ENCODE measurements around the gene FABP7. TPM values are rescaled to one million over a fixed set of nuclear protein-coding genes. Genes with fewer than 3 reads are reported as not detected.

FABP7 gene
- total and polyA plus RNA-seq, 2 experiments from 2014 or later = 6.6 to 15.7 TPM

DNA sequence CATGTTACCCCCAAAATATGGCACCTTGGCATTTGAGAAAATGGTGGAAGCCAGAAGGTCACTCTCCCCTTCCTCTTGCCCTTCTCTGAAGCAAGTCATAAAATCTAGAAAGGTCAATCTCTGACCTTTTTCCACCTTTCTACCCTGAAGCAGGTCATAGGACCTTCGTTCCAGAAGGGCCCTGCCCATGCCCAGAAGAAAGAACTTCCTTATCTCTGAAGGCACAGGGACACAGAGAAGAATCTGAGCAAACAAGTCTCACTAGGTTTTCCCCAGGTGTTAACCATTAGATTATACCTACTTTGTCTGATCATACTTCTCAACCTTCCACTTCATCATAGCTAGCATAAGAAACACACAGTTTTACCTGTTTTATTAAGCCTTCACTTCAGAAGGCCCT is 52.0 kb downstream of the FABP7 start:
- Histone ChIP-seq H2AFZ (no peak overlapping the region), H3K4me2 (no peak overlapping the region), H3K27me3 (ENCODE audit: insufficient read depth) (no peaks in the 10 kb centered on the region), H3K4me3 (no peak overlapping the region), H3K27ac (ENCODE audit: low read depth) (no peak overlapping the region), H4K20me1 (replicated peaks; ENCODE audit: insufficient read depth) (no peaks in the 10 kb centered on the region), H3K9me2 (ENCODE audit: insufficient read depth) (no peaks in the 10 kb centered on the region; the same call in 1 of the 2 replicates), H3K79me2 (replicated peaks; ENCODE audit: insufficient read depth) (no peaks in the 10 kb centered on the region), H3F3A (replicated peaks; ENCODE audit: low read depth) (no peaks in the 10 kb centered on the region), H3K4me1 (ENCODE audit: insufficient read depth) (peaks cover 48% of the 10 kb centered on the region), H3K36me3 (ENCODE audit: insufficient read depth) (no peaks in the 10 kb centered on the region)
- DNase-seq (ENCODE audit: low spot score) (no peak), ATAC-seq (no peak)
- H3K4me3 Mint-ChIP-seq = no peak overlapping the region
- no peak overlapping the region for H3K27ac Mint-ChIP-seq
- no peaks in the 10 kb centered on the region; the same call in 2 of the 3 replicates for H3K9me3 Mint-ChIP-seq
- TF ChIP-seq ZNF331 (CRISPR knock-in tag; IDR thresholded peaks at IDR 0.05; ENCODE audit: low read depth) (no peak), EZH2phosphoT487 (IDR thresholded peaks at IDR 0.05; ENCODE audit: unreplicated experiment) (no peak), CREB1 (CRISPR knock-in tag; IDR thresholded peaks at IDR 0.05; ENCODE audit: low read depth) (no peak), NANOG (IDR thresholded peaks at IDR 0.05; ENCODE audit: borderline replicate concordance) (no peak), ZNF114 (CRISPR knock-in tag; IDR thresholded peaks at IDR 0.05) (no peak), POLR2AphosphoS5 (IDR thresholded peaks at IDR 0.05; ENCODE audit: low read depth) (no peak)
- TF ChIP-seq, protein P1, sequence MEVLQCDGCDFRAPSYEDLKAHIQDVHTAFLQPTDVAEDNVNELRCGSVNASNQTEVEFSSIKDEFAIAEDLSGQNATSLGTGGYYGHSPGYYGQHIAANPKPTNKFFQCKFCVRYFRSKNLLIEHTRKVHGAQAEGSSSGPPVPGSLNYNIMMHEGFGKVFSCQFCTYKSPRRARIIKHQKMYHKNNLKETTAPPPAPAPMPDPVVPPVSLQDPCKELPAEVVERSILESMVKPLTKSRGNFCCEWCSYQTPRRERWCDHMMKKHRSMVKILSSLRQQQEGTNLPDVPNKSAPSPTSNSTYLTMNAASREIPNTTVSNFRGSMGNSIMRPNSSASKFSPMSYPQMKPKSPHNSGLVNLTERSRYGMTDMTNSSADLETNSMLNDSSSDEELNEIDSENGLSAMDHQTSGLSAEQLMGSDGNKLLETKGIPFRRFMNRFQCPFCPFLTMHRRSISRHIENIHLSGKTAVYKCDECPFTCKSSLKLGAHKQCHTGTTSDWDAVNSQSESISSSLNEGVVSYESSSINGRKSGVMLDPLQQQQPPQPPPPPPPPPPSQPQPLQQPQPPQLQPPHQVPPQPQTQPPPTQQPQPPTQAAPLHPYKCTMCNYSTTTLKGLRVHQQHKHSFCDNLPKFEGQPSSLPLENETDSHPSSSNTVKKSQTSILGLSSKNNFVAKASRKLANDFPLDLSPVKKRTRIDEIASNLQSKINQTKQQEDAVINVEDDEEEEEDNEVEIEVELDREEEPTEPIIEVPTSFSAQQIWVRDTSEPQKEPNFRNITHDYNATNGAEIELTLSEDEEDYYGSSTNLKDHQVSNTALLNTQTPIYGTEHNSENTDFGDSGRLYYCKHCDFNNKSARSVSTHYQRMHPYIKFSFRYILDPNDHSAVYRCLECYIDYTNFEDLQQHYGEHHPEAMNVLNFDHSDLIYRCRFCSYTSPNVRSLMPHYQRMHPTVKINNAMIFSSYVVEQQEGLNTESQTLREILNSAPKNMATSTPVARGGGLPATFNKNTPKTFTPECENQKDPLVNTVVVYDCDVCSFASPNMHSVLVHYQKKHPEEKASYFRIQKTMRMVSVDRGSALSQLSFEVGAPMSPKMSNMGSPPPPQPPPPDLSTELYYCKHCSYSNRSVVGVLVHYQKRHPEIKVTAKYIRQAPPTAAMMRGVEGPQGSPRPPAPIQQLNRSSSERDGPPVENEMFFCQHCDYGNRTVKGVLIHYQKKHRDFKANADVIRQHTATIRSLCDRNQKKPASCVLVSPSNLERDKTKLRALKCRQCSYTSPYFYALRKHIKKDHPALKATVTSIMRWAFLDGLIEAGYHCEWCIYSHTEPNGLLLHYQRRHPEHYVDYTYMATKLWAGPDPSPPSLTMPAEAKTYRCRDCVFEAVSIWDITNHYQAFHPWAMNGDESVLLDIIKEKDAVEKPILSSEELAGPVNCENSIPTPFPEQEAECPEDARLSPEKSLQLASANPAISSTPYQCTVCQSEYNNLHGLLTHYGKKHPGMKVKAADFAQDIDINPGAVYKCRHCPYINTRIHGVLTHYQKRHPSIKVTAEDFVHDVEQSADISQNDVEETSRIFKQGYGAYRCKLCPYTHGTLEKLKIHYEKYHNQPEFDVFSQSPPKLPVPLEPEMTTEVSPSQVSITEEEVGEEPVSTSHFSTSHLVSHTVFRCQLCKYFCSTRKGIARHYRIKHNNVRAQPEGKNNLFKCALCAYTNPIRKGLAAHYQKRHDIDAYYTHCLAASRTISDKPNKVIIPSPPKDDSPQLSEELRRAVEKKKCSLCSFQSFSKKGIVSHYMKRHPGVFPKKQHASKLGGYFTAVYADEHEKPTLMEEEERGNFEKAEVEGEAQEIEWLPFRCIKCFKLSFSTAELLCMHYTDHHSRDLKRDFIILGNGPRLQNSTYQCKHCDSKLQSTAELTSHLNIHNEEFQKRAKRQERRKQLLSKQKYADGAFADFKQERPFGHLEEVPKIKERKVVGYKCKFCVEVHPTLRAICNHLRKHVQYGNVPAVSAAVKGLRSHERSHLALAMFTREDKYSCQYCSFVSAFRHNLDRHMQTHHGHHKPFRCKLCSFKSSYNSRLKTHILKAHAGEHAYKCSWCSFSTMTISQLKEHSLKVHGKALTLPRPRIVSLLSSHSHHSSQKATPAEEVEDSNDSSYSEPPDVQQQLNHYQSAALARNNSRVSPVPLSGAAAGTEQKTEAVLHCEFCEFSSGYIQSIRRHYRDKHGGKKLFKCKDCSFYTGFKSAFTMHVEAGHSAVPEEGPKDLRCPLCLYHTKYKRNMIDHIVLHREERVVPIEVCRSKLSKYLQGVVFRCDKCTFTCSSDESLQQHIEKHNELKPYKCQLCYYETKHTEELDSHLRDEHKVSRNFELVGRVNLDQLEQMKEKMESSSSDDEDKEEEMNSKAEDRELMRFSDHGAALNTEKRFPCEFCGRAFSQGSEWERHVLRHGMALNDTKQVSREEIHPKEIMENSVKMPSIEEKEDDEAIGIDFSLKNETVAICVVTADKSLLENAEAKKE (CRISPR knock-in tag; IDR thresholded peaks at IDR 0.05) = no peak
- TF ChIP-seq, protein P2, sequence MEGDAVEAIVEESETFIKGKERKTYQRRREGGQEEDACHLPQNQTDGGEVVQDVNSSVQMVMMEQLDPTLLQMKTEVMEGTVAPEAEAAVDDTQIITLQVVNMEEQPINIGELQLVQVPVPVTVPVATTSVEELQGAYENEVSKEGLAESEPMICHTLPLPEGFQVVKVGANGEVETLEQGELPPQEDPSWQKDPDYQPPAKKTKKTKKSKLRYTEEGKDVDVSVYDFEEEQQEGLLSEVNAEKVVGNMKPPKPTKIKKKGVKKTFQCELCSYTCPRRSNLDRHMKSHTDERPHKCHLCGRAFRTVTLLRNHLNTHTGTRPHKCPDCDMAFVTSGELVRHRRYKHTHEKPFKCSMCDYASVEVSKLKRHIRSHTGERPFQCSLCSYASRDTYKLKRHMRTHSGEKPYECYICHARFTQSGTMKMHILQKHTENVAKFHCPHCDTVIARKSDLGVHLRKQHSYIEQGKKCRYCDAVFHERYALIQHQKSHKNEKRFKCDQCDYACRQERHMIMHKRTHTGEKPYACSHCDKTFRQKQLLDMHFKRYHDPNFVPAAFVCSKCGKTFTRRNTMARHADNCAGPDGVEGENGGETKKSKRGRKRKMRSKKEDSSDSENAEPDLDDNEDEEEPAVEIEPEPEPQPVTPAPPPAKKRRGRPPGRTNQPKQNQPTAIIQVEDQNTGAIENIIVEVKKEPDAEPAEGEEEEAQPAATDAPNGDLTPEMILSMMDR (conservative IDR thresholded peaks at IDR 0.05; ENCODE audit: low read depth in 2 of 2) = no peak
- H3K36me3 Mint-ChIP-seq (ENCODE audit: low read depth) = no peaks in the 10 kb centered on the region
- peaks cover 34% of the 10 kb centered on the region for H3K4me1 Mint-ChIP-seq
- peaks cover 1% of the 10 kb centered on the region for H3K27me3 Mint-ChIP-seq (ENCODE audit: insufficient read depth, low read depth, poor library complexity)

Measured in GM23338 (cell line).